Smooth muscle cell of the brain vasculature (primary cell): ENCODE measurements around the gene USP17L12.
"Not testable (repeated sequence)": the region's sequence is repeated elsewhere in the genome, so short reads cannot be mapped to it uniquely, and the experiment has no call there.

ENCODE experiments used
- DNase-seq: peaks from one replicate; pipeline ENCODE4 v3.0.0-alpha.2; 2012; ENCODE audit warnings: low read depth, low spot score

Gene USP17L12

DNA sequence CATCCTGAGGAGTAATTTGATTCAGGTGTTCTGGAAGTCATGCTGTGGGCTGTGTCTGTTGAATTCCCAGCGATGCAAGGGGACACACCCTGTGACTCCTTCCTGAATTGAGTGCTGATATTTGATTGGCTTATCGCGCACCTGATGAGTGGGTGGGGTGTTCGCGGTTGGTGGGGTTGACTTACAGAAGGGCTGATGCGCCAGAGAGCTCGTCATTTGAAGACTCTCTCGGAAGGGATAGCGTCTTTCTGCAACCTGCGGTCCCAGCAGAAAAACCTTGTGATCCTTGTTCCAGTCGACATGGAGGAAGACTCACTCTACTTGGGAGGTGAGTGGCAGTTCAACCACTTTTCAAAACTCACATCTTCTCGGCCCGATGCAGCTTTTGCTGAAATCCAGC lies at the start of gene USP17L12:
TSS of gene USP17L12 (plus strand) at position 301 of the 400 bp plus-strand sequence. CDS start at position 301, 0 bp downstream.
- not testable (repeated sequence) for DNase-seq

GRCh38 chr4:9210357-9210756 lies 9.6 kb upstream of the USP17L12 start, which contains the start of gene USP17L10:
Gene USP17L10, plus strand, starts transcription at chr4:9210657. Its CDS starts 0 bp downstream, at chr4:9210657.
- not testable (repeated sequence) for DNase-seq

DNA sequence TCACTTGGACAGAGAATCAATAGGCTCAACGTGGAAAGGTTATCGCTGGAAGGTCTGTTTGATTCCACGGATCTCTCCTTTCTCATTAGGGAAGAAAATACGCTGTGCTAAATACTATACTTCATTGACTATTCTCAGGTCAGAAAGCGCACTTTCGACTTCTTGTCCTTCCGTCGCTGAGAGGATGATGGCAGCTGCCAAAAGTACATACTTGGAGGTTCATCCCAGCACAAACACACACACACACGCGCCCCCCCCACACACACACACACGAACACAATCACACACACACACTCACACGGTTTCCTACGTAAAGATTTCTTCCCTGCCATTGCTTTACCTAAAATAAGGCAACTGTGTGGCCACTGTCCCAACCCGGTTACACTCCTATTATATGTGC lies 5.3 kb upstream of the USP17L12 start:
- DNase-seq: not testable (repeated sequence)

DNA sequence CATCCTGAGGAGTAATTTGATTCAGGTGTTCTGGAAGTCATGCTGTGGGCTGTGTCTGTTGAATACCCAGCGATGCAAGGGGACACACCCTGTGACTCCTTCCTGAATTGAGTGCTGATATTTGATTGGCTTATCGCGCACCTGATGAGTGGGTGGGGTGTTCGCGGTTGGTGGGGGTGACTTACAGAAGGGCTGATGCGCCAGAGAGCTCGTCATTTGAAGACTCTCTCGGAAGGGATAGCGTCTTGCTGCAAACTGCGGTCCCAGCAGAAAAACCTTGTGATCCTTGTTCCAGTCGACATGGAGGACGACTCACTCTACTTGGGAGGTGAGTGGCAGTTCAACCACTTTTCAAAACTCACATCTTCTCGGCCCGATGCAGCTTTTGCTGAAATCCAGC lies 4.8 kb upstream of the USP17L12 start, which contains the start of gene USP17L11:
TSS of gene USP17L11 (plus strand) at position 301 of the 400 bp plus-strand sequence. CDS start at position 301, 0 bp downstream.
- DNase-seq: not testable (repeated sequence)

DNA sequence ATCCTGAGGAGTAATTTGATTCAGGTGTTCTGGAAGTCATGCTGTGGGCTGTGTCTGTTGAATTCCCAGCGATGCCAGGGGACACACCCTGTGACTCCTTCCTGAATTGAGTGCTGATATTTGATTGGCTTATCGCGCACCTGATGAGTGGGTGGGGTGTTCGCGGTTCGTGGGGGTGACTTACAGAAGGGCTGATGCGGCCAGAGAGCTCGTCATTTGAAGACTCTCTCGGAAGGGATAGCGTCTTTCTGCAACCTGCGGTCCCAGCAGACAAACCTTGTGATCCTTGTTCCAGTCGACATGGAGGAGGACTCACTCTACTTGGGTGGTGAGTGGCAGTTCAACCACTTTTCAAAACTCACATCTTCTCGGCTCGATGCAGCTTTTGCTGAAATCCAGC lies 4.6 kb downstream of the USP17L12 start, which contains the start of gene USP17L13:
TSS of gene USP17L13 (plus strand) at position 301 of the 400 bp plus-strand sequence. CDS start at position 301, 0 bp downstream.
- DNase-seq: not testable (repeated sequence)

- not testable (repeated sequence) for DNase-seq
Measured at GRCh38 chr4:9230249-9230648, 10.3 kb downstream of the USP17L12 start.

DNA sequence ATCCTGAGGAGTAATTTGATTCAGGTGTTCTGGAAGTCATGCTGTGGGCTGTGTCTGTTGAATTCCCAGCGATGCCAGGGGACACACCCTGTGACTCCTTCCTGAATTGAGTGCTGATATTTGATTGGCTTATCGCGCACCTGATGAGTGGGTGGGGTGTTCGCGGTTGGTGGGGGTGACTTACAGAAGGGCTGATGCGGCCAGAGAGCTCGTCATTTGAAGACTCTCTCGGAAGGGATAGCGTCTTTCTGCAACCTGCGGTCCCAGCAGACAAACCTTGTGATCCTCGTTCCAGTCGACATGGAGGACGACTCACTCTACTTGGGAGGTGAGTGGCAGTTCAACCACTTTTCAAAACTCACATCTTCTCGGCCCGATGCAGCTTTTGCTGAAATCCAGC lies 14.1 kb downstream of the USP17L12 start, which contains the start of gene USP17L15:
TSS of gene USP17L15 (plus strand) at position 301 of the 400 bp plus-strand sequence. CDS start at position 301, 0 bp downstream.
- DNase-seq: not testable (repeated sequence)

- not testable (repeated sequence) for DNase-seq
Measured at GRCh38 chr4:9238461-9238860, 18.5 kb downstream of the USP17L12 start.

DNA sequence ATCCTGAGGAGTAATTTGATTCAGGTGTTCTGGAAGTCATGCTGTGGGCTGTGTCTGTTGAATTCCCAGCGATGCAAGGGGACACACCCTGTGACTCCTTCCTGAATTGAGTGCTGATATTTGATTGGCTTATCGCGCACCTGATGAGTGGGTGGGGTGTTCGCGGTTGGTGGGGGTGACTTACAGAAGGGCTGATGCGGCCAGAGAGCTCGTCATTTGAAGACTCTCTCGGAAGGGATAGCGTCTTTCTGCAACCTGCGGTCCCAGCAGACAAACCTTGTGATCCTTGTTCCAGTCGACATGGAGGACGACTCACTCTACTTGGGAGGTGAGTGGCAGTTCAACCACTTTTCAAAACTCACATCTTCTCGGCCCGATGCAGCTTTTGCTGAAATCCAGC lies 23.6 kb downstream of the USP17L12 start, which contains the start of gene USP17L17:
TSS of gene USP17L17 (plus strand) at position 301 of the 400 bp plus-strand sequence. CDS start at position 301, 0 bp downstream.
- not testable (repeated sequence) for DNase-seq

DNA sequence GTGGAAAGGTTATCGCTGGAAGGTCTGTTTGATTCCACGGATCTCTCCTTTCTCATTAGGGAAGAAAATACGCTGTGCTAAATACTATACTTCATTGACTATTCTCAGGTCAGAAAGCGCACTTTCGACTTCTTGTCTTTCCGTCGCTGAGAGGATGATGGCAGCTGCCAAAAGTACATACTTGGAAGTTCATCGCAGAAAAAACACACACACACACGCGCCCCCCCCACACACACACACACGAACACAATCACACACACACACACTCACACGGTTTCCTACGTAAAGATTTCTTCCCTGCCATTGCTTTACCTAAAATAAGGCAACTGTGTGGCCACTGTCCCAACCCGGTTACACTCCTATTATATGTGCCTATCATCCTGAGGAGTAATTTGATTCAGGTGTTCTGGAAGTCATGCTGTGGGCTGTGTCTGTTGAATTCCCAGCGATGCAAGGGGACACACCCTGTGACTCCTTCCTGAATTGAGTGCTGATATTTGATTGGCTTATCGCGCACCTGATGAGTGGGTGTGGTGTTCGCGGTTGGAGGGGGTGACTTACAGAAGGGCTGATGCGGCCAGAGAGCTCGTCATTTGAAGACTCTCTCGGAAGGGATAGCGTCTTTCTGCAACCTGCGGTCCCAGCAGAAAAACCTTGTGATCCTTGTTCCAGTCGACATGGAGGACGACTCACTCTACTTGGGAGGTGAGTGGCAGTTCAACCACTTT lies 28.2 kb downstream of the USP17L12 start, which contains the start of gene USP17L18:
TSS of gene USP17L18 (plus strand) at position 678 of the 728 bp plus-strand sequence. CDS start at position 678, 0 bp downstream.
- not testable (repeated sequence) for DNase-seq

- not testable (repeated sequence) for DNase-seq
Measured at GRCh38 chr4:9253078-9253477, 33.1 kb downstream of the USP17L12 start, which contains the start of gene USP17L19. Gene USP17L19, plus strand, starts transcription at chr4:9253378. Its CDS starts 0 bp downstream, at chr4:9253378.

GRCh38 chr4:9257824-9258223 lies 37.9 kb downstream of the USP17L12 start, which contains the start of gene USP17L20:
Gene USP17L20, plus strand, starts transcription at chr4:9258124. Its CDS starts 0 bp downstream, at chr4:9258124.
- not testable (repeated sequence) for DNase-seq

DNA sequence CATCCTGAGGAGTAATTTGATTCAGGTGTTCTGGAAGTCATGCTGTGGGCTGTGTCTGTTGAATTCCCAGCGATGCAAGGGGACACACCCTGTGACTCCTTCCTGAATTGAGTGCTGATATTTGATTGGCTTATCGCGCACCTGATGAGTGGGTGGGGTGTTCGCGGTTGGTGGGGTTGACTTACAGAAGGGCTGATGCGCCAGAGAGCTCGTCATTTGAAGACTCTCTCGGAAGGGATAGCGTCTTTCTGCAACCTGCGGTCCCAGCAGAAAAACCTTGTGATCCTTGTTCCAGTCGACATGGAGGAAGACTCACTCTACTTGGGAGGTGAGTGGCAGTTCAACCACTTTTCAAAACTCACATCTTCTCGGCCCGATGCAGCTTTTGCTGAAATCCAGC lies 42.6 kb downstream of the USP17L12 start, which contains the start of gene USP17L21:
TSS of gene USP17L21 (plus strand) at position 301 of the 400 bp plus-strand sequence. CDS start at position 301, 0 bp downstream.
- DNase-seq: not testable (repeated sequence)

GRCh38 chr4:9267319-9267718 lies 47.4 kb downstream of the USP17L12 start, which contains the start of gene USP17L22:
Gene USP17L22, plus strand, starts transcription at chr4:9267619. Its CDS starts 0 bp downstream, at chr4:9267619.
- not testable (repeated sequence) for DNase-seq
